ENCODE data around the gene LSM5. TPM values are rescaled to one million over a fixed set of nuclear protein-coding genes. Genes with fewer than 3 reads are reported as not detected.
"Not testable (repeated sequence)": the region's sequence is repeated elsewhere in the genome, so short reads cannot be mapped to it uniquely, and the experiment has no call there.

LSM5 gene
- total RNA-seq, 1 experiment from 2014 or later: 109 TPM

GRCh38 chr7:32502728-32503127 lies 12.5 kb upstream of the LSM5 start:
- Histone ChIP-seq H3K4me3 (ENCODE audit: low read depth, low read length, poor library complexity, severe bottlenecking) (no peak overlapping the region), H3K9me3 (ENCODE audit: low read depth, low read length, poor library complexity, severe bottlenecking) (no peaks in the 10 kb centered on the region), H3K4me1 (ENCODE audit: insufficient read depth, low read length, poor library complexity, severe bottlenecking) (peaks cover 9% of the 10 kb centered on the region), H3K27ac (ENCODE audit: low read depth, low read length, poor library complexity, severe bottlenecking) (no peak overlapping the region), H3K27me3 (replicated peaks; ENCODE audit: insufficient read depth, low read depth, low read length, poor library complexity) (no peaks in the 10 kb centered on the region), H3K36me3 (ENCODE audit: insufficient read depth, low read length, poor library complexity, severe bottlenecking) (no peaks in the 10 kb centered on the region)
- ChIA-PET CTCF (no interaction called here), POLR2A (ENCODE audit: low non-redundant PET) (no interaction called here)
- no peak for DNase-seq (ENCODE audit: low spot score)
- TF ChIP-seq CTCF (conservative IDR thresholded peaks at IDR 0.05; ENCODE audit: low read depth, low read length): no peak
- no peak for TF ChIP-seq EZH2 (IDR thresholded peaks at IDR 0.05; ENCODE audit: borderline replicate concordance, low read depth, low read length, poor library complexity, severe bottlenecking)
- intact Hi-C loops (cut with micrococcal nuclease; ENCODE audit: unreplicated experiment): no loop called here
- no TSS peak for BruUV-seq (replicated peaks)

- H3K4me1 ChIP-seq (ENCODE audit: insufficient read depth, low read length, poor library complexity, severe bottlenecking): peaks cover 13% of the 10 kb centered on the region
- ChIA-PET POLR2A (ENCODE audit: low non-redundant PET) (no interaction called here), CTCF (no interaction called here)
- H3K4me3 ChIP-seq (ENCODE audit: low read depth, low read length, poor library complexity, severe bottlenecking): no peak overlapping the region
- no peaks in the 10 kb centered on the region for H3K36me3 ChIP-seq (ENCODE audit: insufficient read depth, low read length, poor library complexity, severe bottlenecking)
- no peak overlapping the region for H3K27ac ChIP-seq (ENCODE audit: low read depth, low read length, poor library complexity, severe bottlenecking)
- no peaks in the 10 kb centered on the region for H3K27me3 ChIP-seq (replicated peaks; ENCODE audit: insufficient read depth, low read depth, low read length, poor library complexity)
- intact Hi-C loops (cut with micrococcal nuclease; ENCODE audit: unreplicated experiment): no loop called here
- DNase-seq (ENCODE audit: low spot score): peak; percentile 12
- TF ChIP-seq EZH2 (IDR thresholded peaks at IDR 0.05; ENCODE audit: borderline replicate concordance, low read depth, low read length, poor library complexity, severe bottlenecking): no peak
- no peak for TF ChIP-seq CTCF (conservative IDR thresholded peaks at IDR 0.05; ENCODE audit: low read depth, low read length)
- no TSS peak for BruUV-seq (replicated peaks)
- H3K9me3 ChIP-seq (ENCODE audit: low read depth, low read length, poor library complexity, severe bottlenecking): no peaks in the 10 kb centered on the region
Measured at GRCh38 chr7:32501522-32501921, 11.3 kb upstream of the LSM5 start.

GRCh38 chr7:32500922-32501341 lies 10.8 kb upstream of the LSM5 start:
- Histone ChIP-seq H3K27me3 (replicated peaks; ENCODE audit: insufficient read depth, low read depth, low read length, poor library complexity) (no peaks in the 10 kb centered on the region), H3K9me3 (ENCODE audit: low read depth, low read length, poor library complexity, severe bottlenecking) (no peaks in the 10 kb centered on the region), H3K4me1 (ENCODE audit: insufficient read depth, low read length, poor library complexity, severe bottlenecking) (peaks cover 14% of the 10 kb centered on the region), H3K4me3 (ENCODE audit: low read depth, low read length, poor library complexity, severe bottlenecking) (no peak overlapping the region), H3K36me3 (ENCODE audit: insufficient read depth, low read length, poor library complexity, severe bottlenecking) (no peaks in the 10 kb centered on the region), H3K27ac (ENCODE audit: low read depth, low read length, poor library complexity, severe bottlenecking) (no peak overlapping the region)
- no TSS peak for BruUV-seq (replicated peaks)
- no peak for TF ChIP-seq EZH2 (IDR thresholded peaks at IDR 0.05; ENCODE audit: borderline replicate concordance, low read depth, low read length, poor library complexity, severe bottlenecking)
- no peak for TF ChIP-seq CTCF (conservative IDR thresholded peaks at IDR 0.05; ENCODE audit: low read depth, low read length)
- ChIA-PET POLR2A (ENCODE audit: low non-redundant PET) (no interaction called here), CTCF (no interaction called here)
- DNase-seq (ENCODE audit: low spot score): peak; percentile 51
- intact Hi-C loops (cut with micrococcal nuclease; ENCODE audit: unreplicated experiment): no loop called here

- BruUV-seq (replicated peaks); CTCF ChIA-PET; intact Hi-C loops (cut with micrococcal nuclease; ENCODE audit: unreplicated experiment): not testable (repeated sequence)
Measured at GRCh38 chr7:32500216-32500615, 10.0 kb upstream of the LSM5 start.

GRCh38 chr7:32499755-32500154 lies 9.6 kb upstream of the LSM5 start:
- intact Hi-C loops (cut with micrococcal nuclease; ENCODE audit: unreplicated experiment): loop anchor here (10.0 kb wide), 2 partner anchors 85 to 225 kb away; no protein-coding TSS in a partner anchor
- H3K4me3 ChIP-seq (ENCODE audit: low read depth, low read length, poor library complexity, severe bottlenecking); BruUV-seq (replicated peaks); CTCF ChIA-PET; H3K27me3 ChIP-seq (replicated peaks; ENCODE audit: insufficient read depth, low read depth, low read length, poor library complexity); H3K36me3 ChIP-seq (ENCODE audit: insufficient read depth, low read length, poor library complexity, severe bottlenecking); H3K27ac ChIP-seq (ENCODE audit: low read depth, low read length, poor library complexity, severe bottlenecking); H3K9me3 ChIP-seq (ENCODE audit: low read depth, low read length, poor library complexity, severe bottlenecking); POLR2A ChIA-PET (ENCODE audit: low non-redundant PET); DNase-seq (ENCODE audit: low spot score): not testable (repeated sequence)
- peaks cover 14% of the 10 kb centered on the region for H3K4me1 ChIP-seq (ENCODE audit: insufficient read depth, low read length, poor library complexity, severe bottlenecking)

More at GRCh38 chr7:32500216-32500615, 10.0 kb upstream of the LSM5 start:
- H3K9me3 ChIP-seq (ENCODE audit: low read depth, low read length, poor library complexity, severe bottlenecking); DNase-seq (ENCODE audit: low spot score); POLR2A ChIA-PET (ENCODE audit: low non-redundant PET); H3K36me3 ChIP-seq (ENCODE audit: insufficient read depth, low read length, poor library complexity, severe bottlenecking); H3K27me3 ChIP-seq (replicated peaks; ENCODE audit: insufficient read depth, low read depth, low read length, poor library complexity); H3K27ac ChIP-seq (ENCODE audit: low read depth, low read length, poor library complexity, severe bottlenecking); H3K4me3 ChIP-seq (ENCODE audit: low read depth, low read length, poor library complexity, severe bottlenecking): not testable (repeated sequence)
- peaks cover 14% of the 10 kb centered on the region for H3K4me1 ChIP-seq (ENCODE audit: insufficient read depth, low read length, poor library complexity, severe bottlenecking)
